GM15510 (cell line): ENCODE results near the gene KIF3C.

Source experiments
- POLR2A ChIP-seq: IDR thresholded peaks from 3 replicates; pipeline ENCODE4 v1.6.1; 2011; ENCODE audit warnings: borderline replicate concordance; ENCODE audit not compliant: insufficient read length; ENCODE audit errors: extremely low read depth

The KIF3C gene

DNA sequence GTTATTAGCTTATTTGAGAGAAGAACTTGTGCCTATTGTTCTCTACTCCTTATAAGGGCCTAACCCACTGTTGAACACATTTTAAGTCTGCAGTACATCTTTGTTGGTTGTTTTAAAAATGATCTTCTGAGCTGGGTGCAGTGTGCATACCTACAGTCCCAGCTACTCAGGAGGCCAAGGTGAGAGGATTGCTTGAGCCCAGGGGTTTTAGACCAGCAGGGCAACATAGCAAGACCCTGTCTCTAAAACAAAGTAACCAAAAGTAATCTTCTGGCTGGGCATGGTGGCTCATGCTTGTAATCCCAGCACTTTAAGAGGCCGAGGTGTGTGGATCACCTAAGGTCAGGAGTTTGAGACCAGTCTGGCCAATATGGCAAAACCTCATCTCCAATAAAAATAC is 25.8 kb upstream of the KIF3C start:
- no peak for TF ChIP-seq POLR2A

DNA sequence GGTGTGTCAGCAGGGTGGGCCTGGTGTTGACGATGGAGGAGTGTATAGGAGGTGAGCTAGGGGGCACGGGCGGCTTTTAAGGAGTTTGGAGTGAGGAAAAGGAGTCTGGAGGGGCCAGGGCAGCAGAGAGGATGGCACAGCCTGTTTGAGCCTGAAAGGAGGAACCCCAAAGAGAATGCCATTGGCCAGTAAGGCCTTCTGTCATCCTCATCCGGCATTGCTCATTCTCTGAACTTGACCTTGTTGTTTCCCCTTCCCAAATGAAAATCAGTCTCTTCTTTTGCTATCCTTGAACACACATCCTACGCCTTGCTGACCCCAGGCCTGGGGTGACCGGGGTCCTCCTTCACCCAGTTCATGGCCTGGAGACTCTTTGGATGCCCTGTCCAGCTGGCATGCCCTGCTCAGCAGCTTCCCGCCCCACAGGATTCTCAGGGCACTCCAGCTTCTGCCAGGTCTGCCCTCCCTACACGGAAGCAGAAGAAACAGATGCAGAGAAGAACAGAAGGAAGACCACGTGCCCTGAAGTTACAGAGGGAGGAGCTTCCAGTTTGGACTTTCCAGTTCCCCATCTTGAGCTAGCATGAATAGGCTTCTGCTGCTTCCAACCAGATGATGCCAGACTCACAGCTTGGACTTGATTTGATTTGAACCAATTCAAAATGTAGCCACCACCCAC is 20.5 kb upstream of the KIF3C start:
- no peak for TF ChIP-seq POLR2A

GRCh38 chr2:26001743-26002351 is 19.6 kb upstream of the KIF3C start:
- no peak for TF ChIP-seq POLR2A

- TF ChIP-seq POLR2A: no peak
Measured at GRCh38 chr2:26000561-26001082, 18.3 kb upstream of the KIF3C start.

DNA sequence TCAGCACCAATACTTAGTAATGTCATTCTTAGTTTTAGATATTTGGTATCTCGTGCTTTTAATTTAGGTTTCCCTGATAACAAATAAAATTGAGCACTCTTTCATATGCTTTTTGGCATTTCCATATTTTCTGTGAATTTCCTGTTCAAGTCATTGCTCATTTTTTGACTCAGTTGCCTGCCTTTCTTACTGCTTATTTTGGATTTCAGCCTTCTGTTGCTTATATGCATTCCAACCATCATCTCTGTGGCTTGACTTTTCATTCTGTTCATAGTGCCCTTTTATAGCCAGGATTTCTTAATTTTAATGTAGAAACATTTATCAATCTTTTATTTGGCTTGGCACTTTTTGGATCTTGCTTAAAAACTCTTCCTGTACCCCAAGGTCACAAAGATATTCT is 14.5 kb upstream of the KIF3C start:
- no peak for TF ChIP-seq POLR2A

- no peak for TF ChIP-seq POLR2A
Measured at GRCh38 chr2:25994509-25994908, 12.2 kb upstream of the KIF3C start.

- TF ChIP-seq POLR2A: no peak
Measured at GRCh38 chr2:25993049-25993448, 10.8 kb upstream of the KIF3C start.

DNA sequence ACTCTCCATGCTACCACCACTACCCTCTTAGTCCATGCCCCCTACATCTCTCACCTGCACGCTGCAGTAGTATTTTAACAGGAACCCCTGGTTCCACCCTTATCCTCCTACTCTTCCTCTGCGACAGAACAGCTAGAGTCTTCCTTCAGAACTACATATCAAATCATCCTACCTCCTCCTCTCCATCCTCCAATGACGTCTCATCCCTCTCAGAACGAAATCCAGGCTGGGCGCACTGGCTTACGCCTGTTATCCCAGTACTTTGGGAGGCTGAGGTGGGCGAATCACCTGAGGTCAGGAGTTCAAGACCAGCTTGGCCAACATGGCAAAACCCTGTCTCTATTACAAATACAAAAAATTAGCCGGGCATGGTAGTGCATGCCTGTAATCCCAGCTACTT is 10.3 kb upstream of the KIF3C start:
- TF ChIP-seq POLR2A: no peak

- no peak for TF ChIP-seq POLR2A
Measured at GRCh38 chr2:25991965-25992364, 9.7 kb upstream of the KIF3C start.

DNA sequence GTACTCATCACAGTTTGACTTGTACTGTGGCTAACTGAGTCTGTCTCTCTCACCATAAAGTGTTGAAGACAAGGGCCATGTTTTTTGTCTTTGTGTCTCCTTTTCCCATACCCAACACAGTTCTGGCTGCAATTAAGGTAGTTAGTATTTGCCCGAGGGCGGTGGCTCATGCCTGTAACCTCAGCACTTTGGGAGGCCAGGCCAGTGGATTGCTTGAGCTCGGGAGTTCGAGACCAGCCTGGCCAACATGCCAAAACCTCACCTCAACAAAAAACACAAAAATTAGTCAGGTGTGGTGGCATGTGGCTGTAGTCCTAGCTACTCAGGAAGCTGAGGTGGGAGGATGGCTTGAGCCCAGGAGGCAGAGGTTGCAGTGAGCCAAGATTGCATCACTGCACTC is 6.9 kb upstream of the KIF3C start:
- no peak for TF ChIP-seq POLR2A

DNA sequence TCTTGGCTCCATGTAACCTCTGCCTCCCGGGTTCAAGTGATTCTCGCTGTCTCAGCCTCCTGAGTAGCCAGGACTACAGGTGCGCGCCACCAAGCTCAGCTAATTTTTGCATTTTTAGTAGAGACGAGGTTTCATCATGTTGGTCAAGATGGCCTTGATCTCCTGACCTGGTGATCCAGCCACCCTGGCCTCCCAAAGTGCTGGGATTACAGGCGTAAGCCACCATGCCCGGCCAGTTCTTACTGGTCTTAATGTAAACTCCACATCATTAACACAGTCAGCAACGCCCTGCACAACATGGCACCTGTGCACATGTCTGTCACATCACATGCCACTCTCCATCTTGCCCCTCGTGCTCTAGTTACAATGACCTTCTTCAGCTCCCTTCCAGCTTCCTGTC is 5.8 kb upstream of the KIF3C start:
- no peak for TF ChIP-seq POLR2A

DNA sequence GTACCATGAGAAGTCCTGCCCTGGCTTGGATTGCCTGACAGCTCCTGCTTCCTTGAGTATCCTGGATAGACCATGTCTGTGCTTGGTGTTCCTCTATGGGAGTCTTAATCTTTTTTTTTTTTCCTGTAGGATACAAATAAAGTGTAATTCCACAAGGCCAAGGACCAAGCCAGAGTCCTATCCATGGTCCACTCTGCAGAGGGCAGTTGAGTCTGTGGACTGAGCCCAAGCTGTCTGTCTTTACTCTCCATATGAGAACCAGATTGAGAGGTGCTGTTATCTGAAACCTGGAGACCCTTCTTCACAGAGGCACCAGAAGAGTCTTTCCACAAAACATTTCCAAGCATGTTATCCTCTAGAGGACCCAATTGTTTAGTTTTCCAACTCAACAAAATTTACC is 1.4 kb upstream of the KIF3C start:
- TF ChIP-seq POLR2A: no peak

GRCh38 chr2:25982968-25983280 is 627 bp upstream of the KIF3C start:
- no peak for TF ChIP-seq POLR2A

DNA sequence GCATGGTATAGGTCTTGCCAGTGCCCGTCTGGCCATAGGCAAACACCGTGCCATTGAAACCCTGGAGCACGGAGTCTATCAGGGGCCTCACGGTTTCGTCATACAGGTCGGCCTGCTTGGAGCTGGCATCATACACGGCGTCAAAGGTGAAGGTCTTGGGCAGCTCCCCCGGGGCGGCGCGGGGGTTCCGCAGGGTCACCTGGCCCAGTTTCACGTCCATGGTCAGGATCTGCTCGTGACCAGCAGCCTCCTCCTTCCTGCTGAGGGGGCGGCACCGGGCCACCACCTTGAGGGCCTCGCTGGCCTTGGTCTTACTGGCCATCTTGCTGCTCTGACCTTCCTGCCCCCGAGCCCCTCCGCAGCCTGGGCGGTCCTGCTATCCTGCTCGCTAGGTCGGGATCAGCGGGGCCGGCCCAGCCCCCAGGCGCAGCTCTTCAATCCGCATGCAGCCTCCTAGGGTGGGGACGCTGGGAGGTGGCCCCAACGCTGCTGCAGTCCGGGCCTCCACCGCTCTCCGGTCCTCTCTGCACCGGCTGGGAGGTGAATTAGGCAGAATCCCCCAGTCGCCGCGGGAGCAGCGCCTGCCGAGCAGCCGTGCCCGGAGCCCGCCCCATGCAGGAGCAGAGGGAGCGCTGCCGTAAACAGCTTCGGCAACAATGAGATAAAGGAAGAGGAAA is 563 bp downstream of the KIF3C start:
- TF ChIP-seq POLR2A: no peak

- no peak for TF ChIP-seq POLR2A
Measured at GRCh38 chr2:25980951-25981350, 1.3 kb downstream of the KIF3C start.

- no peak for TF ChIP-seq POLR2A
Measured at GRCh38 chr2:25980076-25980887, 2.0 kb downstream of the KIF3C start.

DNA sequence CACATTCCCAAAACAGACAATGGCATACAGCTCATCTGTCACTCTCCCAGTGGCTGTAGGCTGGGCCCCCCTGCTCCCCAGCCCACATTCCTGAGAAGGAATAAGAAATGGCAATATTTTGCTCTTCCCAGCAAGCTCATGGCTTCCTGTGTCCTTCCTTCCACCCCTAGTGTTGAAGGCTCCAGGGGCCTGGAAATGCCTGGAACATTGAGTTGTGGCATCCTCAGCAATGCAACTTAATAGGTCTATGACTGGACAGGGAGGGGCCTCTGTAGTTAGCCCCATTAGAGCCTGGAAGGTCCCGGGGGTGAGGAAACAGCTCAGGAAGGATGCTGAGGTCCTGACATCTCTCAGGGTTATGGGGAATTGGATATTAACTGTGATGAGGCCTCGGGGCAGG is 3.3 kb downstream of the KIF3C start:
- no peak for TF ChIP-seq POLR2A
